ENCODE data around the gene SLC25A27.

The SLC25A27 gene

GRCh38 chr6:46653439-46654195, 842 bp downstream of the SLC25A27 start:
- Histone ChIP-seq H3K4me1 (ENCODE audit: control insufficient read depth, insufficient read depth, low read length) (peaks cover 4% of the 10 kb centered on the region), H3K9me3 (replicated peaks; ENCODE audit: low read length) (no peaks in the 10 kb centered on the region), H3K27me3 (ENCODE audit: control insufficient read depth, insufficient read depth, low read length) (no peaks in the 10 kb centered on the region), H3K4me2 (ENCODE audit: low read length) (peak overlapping the region; percentile 87), H3K36me3 (ENCODE audit: insufficient read depth, low read length) (no peaks in the 10 kb centered on the region), H3K4me3 (ENCODE audit: low read length) (peak overlapping the region; percentile 91), H3K9ac (ENCODE audit: low read depth, low read length) (peak overlapping the region; percentile 77)

- Histone ChIP-seq H3K4me2 (ENCODE audit: low read length) (no peak overlapping the region), H3K9me3 (replicated peaks; ENCODE audit: low read length) (no peaks in the 10 kb centered on the region), H3K9ac (ENCODE audit: low read depth, low read length) (no peak overlapping the region), H3K4me3 (ENCODE audit: low read length) (no peak overlapping the region), H3K36me3 (ENCODE audit: insufficient read depth, low read length) (no peaks in the 10 kb centered on the region), H3K4me1 (ENCODE audit: control insufficient read depth, insufficient read depth, low read length) (peaks cover 4% of the 10 kb centered on the region), H3K27me3 (ENCODE audit: control insufficient read depth, insufficient read depth, low read length) (no peaks in the 10 kb centered on the region)
These were observed 3.0 kb downstream of the SLC25A27 start for GRCh38 chr6:46655803-46656202.

DNA sequence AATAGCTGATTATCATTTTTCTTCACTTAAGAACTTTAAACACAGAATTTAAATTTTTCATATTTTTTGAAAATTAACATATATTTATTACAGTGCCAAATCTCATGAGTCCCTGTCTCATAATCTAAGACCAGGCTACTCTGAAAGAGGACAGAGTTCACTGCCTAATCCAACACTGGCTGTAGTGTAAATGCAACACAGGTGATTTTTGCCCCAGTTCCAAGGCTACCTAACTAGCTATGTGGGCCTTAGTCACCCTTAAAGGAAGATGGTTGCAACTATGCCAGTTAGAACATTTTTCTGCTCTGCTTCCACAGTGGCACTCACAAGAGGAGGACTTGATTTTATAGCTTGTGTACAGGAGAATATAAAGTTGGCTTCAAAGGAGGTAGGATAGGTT, 4.9 kb downstream of the SLC25A27 start:
- Histone ChIP-seq H3K9ac (ENCODE audit: low read depth, low read length) (no peak overlapping the region), H3K36me3 (ENCODE audit: insufficient read depth, low read length) (no peaks in the 10 kb centered on the region), H3K4me3 (ENCODE audit: low read length) (no peak overlapping the region), H3K4me1 (ENCODE audit: control insufficient read depth, insufficient read depth, low read length) (no peaks in the 10 kb centered on the region), H3K4me2 (ENCODE audit: low read length) (no peak overlapping the region), H3K9me3 (replicated peaks; ENCODE audit: low read length) (no peaks in the 10 kb centered on the region), H3K27me3 (ENCODE audit: control insufficient read depth, insufficient read depth, low read length) (no peaks in the 10 kb centered on the region)

DNA sequence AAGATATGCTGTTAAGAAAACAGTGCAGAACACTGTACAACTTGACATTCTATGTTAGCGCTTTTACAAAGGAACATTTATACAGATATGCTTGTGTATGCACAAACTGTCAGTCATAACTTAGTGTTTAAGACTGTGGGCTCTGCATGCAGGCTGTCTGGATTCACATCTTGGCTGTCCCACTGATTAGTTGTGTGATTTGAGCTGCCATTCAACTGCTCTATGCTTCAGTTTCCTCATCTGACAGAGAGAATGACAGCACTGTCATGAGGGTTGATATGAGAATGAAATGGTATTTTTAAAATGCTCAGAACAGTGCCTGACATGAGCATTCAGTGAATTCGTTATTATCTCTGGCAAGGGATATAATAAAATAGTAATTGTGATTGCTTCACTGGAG, 8.7 kb downstream of the SLC25A27 start:
- no peak overlapping the region for H3K9ac ChIP-seq (ENCODE audit: low read depth, low read length)
- H3K27me3 ChIP-seq (ENCODE audit: control insufficient read depth, insufficient read depth, low read length): no peaks in the 10 kb centered on the region
- H3K4me1 ChIP-seq (ENCODE audit: control insufficient read depth, insufficient read depth, low read length): no peaks in the 10 kb centered on the region
- no peaks in the 10 kb centered on the region for H3K36me3 ChIP-seq (ENCODE audit: insufficient read depth, low read length)
- no peak overlapping the region for H3K4me2 ChIP-seq (ENCODE audit: low read length)
- H3K9me3 ChIP-seq (replicated peaks; ENCODE audit: low read length): no peaks in the 10 kb centered on the region
- H3K4me3 ChIP-seq (ENCODE audit: low read length): no peak overlapping the region

DNA sequence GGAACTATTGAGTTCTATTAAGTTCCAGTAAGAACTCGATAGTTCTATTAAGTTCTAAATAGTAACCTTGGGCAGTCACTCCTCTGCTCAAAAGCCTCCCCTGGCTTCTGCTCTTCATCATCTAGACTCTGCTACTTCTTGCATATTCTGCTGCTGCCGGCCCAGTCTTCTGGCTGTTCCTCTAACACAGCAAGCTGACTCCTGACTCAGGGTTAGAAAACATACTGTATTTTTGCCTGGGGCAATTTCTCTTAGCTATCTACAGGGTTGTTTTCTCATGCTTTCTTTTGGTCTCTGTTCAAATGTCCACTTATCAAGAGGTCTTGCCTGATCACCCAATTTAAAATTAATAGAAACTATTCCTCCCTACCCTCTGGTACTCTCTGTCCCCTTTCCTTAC, 14.6 kb downstream of the SLC25A27 start:
- no peak overlapping the region for H3K4me2 ChIP-seq (ENCODE audit: low read length)
- no peaks in the 10 kb centered on the region for H3K27me3 ChIP-seq (ENCODE audit: control insufficient read depth, insufficient read depth, low read length)
- H3K9me3 ChIP-seq (replicated peaks; ENCODE audit: low read length): no peaks in the 10 kb centered on the region
- H3K36me3 ChIP-seq (ENCODE audit: insufficient read depth, low read length): no peaks in the 10 kb centered on the region
- no peak overlapping the region for H3K4me3 ChIP-seq (ENCODE audit: low read length)
- no peaks in the 10 kb centered on the region for H3K4me1 ChIP-seq (ENCODE audit: control insufficient read depth, insufficient read depth, low read length)
- H3K9ac ChIP-seq (ENCODE audit: low read depth, low read length): no peak overlapping the region

DNA sequence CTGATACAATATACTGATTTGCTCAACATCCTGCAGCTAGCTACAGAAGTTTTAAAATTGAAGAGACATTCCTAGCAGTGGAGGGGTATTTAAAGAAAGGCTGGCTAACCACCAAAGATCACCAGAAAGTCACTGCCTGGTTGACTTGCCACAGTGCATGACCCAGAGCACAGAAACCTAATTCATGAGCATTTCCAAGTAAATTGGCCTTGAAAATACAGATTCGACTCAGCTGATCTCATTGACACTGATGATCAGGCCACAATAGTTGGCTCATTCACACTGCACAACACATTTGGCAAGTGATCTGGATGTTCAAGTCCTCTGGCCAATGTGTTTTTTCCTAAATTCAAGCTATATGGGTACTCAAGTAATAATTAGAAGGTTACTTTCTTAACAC, 21.6 kb downstream of the SLC25A27 start:
- H3K9ac ChIP-seq (ENCODE audit: low read depth, low read length): no peak overlapping the region
- H3K4me1 ChIP-seq (ENCODE audit: control insufficient read depth, insufficient read depth, low read length): no peaks in the 10 kb centered on the region
- no peaks in the 10 kb centered on the region for H3K27me3 ChIP-seq (ENCODE audit: control insufficient read depth, insufficient read depth, low read length)
- no peak overlapping the region for H3K4me2 ChIP-seq (ENCODE audit: low read length)
- H3K4me3 ChIP-seq (ENCODE audit: low read length): no peak overlapping the region
- no peaks in the 10 kb centered on the region for H3K36me3 ChIP-seq (ENCODE audit: insufficient read depth, low read length)
- H3K9me3 ChIP-seq (replicated peaks; ENCODE audit: low read length): no peaks in the 10 kb centered on the region

- Histone ChIP-seq H3K4me2 (ENCODE audit: low read length) (no peak overlapping the region), H3K4me3 (ENCODE audit: low read length) (no peak overlapping the region), H3K36me3 (ENCODE audit: insufficient read depth, low read length) (no peaks in the 10 kb centered on the region), H3K9ac (ENCODE audit: low read depth, low read length) (no peak overlapping the region), H3K4me1 (ENCODE audit: control insufficient read depth, insufficient read depth, low read length) (no peaks in the 10 kb centered on the region), H3K9me3 (replicated peaks; ENCODE audit: low read length) (no peaks in the 10 kb centered on the region), H3K27me3 (ENCODE audit: control insufficient read depth, insufficient read depth, low read length) (no peaks in the 10 kb centered on the region)
These were observed 24.0 kb downstream of the SLC25A27 start for GRCh38 chr6:46676604-46677313.

GRCh38 chr6:46677314-46677654, 24.5 kb downstream of the SLC25A27 start:
- Histone ChIP-seq H3K4me2 (ENCODE audit: low read length) (no peak overlapping the region), H3K36me3 (ENCODE audit: insufficient read depth, low read length) (no peaks in the 10 kb centered on the region)

DNA sequence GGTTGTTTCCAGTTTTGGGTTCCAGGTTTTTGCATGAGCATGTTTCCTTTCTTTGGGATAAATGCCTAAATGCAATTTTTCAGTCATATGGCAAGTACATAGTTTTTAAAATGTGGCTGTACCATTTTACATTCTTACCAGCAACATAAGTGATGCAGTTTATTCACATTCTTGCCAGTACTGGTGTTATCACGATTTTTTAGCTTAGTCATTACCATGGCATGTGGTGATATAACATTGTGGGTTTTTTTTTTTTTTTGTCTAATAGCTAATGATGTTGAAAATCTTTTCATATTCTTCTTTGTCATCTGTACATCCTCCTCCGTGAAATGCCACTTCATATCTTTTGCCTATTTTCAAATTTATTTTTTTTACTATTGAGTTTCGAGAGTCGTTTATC, 32.0 kb downstream of the SLC25A27 start:
- Histone ChIP-seq H3K9ac (ENCODE audit: low read depth, low read length) (no peak overlapping the region), H3K36me3 (ENCODE audit: insufficient read depth, low read length) (no peaks in the 10 kb centered on the region), H3K4me1 (ENCODE audit: control insufficient read depth, insufficient read depth, low read length) (peaks cover 6% of the 10 kb centered on the region)

More at GRCh38 chr6:46677314-46677654, 24.5 kb downstream of the SLC25A27 start:
- no peak overlapping the region for H3K9ac ChIP-seq (ENCODE audit: low read depth, low read length)
- no peaks in the 10 kb centered on the region for H3K27me3 ChIP-seq (ENCODE audit: control insufficient read depth, insufficient read depth, low read length)
- H3K4me3 ChIP-seq (ENCODE audit: low read length): no peak overlapping the region
- no peaks in the 10 kb centered on the region for H3K9me3 ChIP-seq (replicated peaks; ENCODE audit: low read length)
- no peaks in the 10 kb centered on the region for H3K4me1 ChIP-seq (ENCODE audit: control insufficient read depth, insufficient read depth, low read length)

GRCh38 chr6:46687619-46688097, 34.9 kb downstream of the SLC25A27 start, which contains the start of gene TDRD6:
TDRD6 (plus strand) TSS chr6:46687885; CDS start chr6:46688129, 244 bp downstream.
- Histone ChIP-seq H3K9ac (ENCODE audit: low read depth, low read length) (no peak within 1 kb of the TSS), H3K27me3 (ENCODE audit: control insufficient read depth, insufficient read depth, low read length) (no peaks in the 10 kb centered on the region), H3K4me1 (ENCODE audit: control insufficient read depth, insufficient read depth, low read length) (peaks cover 13% of the 10 kb centered on the region), H3K4me2 (ENCODE audit: low read length) (no peak within 1 kb of the TSS), H3K9me3 (replicated peaks; ENCODE audit: low read length) (no peaks in the 10 kb centered on the region), H3K36me3 (ENCODE audit: insufficient read depth, low read length) (no peaks in the 10 kb centered on the region), H3K4me3 (ENCODE audit: low read length) (no peak within 1 kb of the TSS)

More for the DNA sequence above, 32.0 kb downstream of the SLC25A27 start:
- no peak overlapping the region for H3K4me3 ChIP-seq (ENCODE audit: low read length)
- no peak overlapping the region for H3K4me2 ChIP-seq (ENCODE audit: low read length)
- no peaks in the 10 kb centered on the region for H3K9me3 ChIP-seq (replicated peaks; ENCODE audit: low read length)
- H3K27me3 ChIP-seq (ENCODE audit: control insufficient read depth, insufficient read depth, low read length): no peaks in the 10 kb centered on the region

- Histone ChIP-seq H3K4me2 (ENCODE audit: low read length) (no peak overlapping the region), H3K4me1 (ENCODE audit: control insufficient read depth, insufficient read depth, low read length) (peaks cover 13% of the 10 kb centered on the region), H3K9ac (ENCODE audit: low read depth, low read length) (no peak overlapping the region), H3K27me3 (ENCODE audit: control insufficient read depth, insufficient read depth, low read length) (no peaks in the 10 kb centered on the region), H3K9me3 (replicated peaks; ENCODE audit: low read length) (no peaks in the 10 kb centered on the region), H3K36me3 (ENCODE audit: insufficient read depth, low read length) (no peaks in the 10 kb centered on the region), H3K4me3 (ENCODE audit: low read length) (no peak overlapping the region)
These were observed 35.6 kb downstream of the SLC25A27 start for GRCh38 chr6:46688117-46688965.
